ENCODE data around the gene CIRBP.

Gene CIRBP

DNA sequence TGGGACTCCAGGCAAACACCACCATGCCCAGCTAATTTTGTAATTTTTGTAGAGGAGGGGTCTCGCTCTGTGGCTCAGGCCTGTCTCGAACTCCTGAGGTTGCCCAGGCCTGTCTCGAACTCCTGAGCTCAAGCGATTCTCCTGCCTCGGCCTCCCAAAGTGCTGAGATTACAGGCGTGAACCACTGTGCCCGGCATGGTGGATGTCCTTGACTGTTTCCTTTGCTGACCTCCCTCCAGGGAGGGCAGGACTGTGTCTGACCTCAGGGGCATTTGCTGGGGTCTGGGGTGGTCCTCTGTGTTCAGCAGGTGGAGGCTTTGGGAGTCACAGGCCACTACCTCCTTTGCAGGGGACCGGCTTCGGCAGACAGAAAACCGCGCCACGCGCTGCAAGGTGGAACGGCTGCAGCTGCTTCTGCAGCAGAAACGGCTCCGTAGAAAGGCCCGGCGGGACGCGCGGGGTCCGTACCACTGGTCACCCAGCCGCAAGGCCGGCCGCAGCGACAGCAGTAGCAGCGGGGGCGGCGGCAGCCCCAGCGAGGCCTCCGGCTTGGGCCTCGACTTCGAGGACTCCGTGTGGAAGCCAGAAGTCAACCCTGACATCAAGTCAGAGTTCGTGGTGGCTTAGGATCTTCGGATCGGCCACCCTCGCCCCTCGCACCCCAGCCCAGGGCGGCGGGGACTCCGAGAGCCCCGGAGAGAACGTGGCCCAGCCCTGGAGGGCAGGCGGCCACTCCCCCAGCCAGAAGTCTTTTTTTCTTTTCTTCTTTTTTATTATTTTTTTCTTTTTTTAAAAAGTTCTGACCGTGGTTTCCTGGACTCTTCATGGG lies 12.3 kb upstream of the CIRBP start:
- no peak for DNase-seq (ENCODE audit: low spot score)

- no peak for DNase-seq (ENCODE audit: low spot score)
Measured at GRCh38 chr19:1257475-1258162, 11.5 kb upstream of the CIRBP start.

GRCh38 chr19:1258163-1258492 lies 11.0 kb upstream of the CIRBP start:
- DNase-seq (ENCODE audit: low spot score): no peak

DNA sequence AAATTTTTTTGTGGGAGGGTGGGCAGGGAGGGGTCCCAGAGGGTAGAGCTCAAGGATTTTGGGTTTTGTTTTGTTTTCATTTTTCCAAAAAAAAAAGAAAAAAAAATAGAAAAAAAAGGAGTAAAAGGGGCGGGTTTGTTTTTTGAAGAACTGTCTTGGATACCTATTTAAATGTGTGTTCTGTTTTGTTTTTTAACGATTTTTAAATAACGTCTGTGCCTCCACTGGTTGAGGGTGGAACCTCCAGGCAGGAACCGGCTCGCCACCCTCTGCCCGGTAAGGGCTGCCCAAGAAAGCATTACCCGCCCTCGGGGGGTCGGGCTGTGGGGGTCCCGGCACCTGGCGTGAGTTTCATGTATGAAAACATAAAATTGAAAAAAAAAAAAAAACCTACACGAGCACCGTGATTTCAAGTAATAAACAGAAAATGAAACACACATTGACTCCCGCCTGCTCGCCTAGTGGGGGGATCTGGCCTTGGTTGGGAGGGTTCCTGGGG lies 10.4 kb upstream of the CIRBP start:
- no peak for DNase-seq (ENCODE audit: low spot score)

DNA sequence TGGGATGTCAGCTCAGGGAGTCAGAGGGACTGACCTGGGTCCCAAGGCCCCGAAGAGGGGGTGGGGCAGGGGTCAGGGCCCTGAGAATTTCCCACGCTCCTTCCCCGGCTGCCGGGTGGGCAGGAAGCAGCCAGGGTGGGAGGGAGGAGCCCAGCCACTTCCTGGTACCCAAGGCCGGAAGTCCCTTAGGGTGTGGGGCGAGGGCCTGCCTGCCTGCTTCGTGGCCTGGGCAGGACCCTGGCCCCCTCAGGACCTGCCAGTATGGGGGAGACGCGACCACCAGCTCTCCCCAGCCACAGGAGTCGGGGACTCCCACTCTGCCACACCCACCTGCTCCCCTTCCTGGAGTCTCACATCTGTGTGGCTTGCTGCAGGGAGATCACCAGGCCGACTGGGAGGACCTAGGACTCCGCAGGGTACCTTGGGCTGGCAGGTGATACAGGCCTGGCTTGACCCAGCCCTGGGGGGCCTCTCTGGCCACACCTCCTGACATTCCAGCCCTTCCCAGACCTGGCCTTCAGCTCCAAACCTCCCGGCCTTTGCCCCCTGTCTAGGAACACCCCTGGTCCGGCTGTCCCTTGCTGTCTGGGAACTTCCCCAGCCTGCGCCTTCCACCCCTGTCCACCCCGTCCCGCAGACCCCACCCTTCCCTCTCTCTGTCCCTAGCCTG lies 9.8 kb upstream of the CIRBP start:
- no peak for DNase-seq (ENCODE audit: low spot score)

DNA sequence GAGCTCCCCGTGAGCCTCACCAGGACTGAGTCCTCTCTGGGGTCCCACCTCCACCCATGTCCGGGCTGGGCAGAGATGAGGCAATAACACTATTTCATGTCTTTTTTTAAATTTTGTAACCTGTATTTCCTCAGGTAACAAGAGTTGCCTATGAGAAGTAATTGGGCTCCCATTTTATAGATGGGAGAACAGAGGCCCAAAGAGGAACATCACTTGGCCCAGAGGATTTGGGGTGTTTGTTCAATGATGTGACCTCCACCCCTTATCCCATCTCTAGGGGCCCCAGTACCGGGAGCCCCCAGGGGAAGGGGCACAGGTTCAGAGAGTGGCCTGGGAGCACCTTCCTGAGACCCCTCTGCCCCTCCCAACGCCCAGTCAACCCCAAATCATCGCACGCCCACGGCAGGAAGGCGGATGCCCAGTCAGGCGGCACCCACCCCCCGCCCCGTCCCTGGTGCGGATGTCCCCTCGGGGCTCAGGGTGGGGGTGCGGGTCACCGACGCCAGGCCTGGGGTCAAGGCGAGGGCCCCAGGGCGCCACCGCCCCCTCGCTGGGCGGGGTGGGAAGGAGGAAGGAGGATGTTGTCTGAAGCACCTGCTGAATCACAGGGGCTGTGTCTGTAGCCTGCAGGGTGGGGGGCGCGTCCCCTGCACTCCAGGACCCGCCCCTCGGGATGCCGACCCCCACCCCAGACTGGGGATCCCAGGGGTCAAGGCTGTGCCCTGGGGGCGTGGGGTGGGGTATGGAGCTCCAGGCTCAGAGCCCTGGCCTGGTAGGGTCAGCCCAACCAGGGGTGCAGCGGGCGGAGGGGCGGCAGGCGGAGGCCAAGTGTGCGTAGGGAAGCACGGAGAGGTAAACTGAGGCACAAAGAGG lies 9.0 kb upstream of the CIRBP start:
- no peak for DNase-seq (ENCODE audit: low spot score)

DNA sequence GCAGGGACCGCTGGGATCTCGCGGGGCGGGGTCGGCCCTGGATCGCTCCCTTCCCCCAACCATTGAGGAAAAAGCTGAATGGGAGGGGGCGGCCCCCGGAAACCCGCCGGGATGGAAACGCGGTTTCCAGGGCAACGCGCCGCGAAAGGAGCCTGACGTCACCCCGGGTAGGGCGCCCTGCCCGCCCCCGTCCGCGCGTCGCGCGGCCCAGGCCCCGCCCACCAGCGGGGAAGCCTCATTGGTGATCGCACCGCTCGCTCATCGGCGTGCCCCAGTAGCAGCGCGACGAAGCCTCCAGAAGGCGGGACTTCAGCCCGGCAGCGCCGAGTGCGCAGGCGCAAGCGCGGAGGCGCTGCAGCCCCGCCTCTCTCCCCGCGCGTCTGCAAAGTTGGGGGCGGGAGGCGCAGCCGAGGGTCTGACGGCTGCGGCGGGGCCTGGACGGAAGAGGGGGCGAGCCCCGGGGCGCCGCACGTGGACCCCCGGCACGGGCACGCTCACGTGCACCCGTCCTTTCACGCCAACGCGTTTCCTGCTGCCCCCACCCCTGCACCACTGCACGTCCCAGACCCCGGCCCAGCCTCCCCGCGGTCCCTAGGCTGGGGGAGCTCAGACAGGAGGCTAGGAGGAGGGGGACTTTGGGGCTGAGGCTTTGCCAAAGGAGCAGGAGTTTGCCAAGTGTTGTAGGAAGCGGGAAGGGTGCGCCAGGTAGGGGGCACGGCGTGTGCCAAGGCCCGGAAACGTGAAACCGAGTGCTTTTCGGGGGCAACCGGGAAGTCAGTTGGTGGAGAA lies 8.2 kb upstream of the CIRBP start:
- peak; percentile 98 for DNase-seq (ENCODE audit: low spot score)

GRCh38 chr19:1261538-1261797 lies 7.7 kb upstream of the CIRBP start:
- no peak for DNase-seq (ENCODE audit: low spot score)

GRCh38 chr19:1261798-1262622 lies 7.1 kb upstream of the CIRBP start:
- DNase-seq (ENCODE audit: low spot score): no peak

- no peak for DNase-seq (ENCODE audit: low spot score)
Measured at GRCh38 chr19:1262623-1263123, 6.5 kb upstream of the CIRBP start.

DNA sequence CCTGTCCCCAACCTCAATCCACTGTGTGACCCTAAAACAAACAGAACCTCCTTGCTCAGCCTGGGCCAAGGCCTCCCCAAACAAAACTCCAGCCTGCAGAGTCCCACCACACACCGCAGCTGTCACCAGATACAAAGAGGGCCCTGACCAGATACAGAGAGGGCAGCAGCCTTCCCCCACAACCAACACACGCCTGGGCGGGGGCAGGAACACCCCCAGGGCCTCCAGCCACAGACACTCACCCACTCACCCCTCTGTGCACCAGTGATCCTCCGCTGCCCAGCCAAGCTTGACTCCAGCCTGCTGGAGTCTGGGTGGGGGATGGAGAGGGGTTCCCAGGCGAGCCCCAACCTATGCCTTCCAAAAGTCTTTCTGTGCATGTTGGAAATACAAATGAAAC lies 5.9 kb upstream of the CIRBP start:
- DNase-seq (ENCODE audit: low spot score): no peak

DNA sequence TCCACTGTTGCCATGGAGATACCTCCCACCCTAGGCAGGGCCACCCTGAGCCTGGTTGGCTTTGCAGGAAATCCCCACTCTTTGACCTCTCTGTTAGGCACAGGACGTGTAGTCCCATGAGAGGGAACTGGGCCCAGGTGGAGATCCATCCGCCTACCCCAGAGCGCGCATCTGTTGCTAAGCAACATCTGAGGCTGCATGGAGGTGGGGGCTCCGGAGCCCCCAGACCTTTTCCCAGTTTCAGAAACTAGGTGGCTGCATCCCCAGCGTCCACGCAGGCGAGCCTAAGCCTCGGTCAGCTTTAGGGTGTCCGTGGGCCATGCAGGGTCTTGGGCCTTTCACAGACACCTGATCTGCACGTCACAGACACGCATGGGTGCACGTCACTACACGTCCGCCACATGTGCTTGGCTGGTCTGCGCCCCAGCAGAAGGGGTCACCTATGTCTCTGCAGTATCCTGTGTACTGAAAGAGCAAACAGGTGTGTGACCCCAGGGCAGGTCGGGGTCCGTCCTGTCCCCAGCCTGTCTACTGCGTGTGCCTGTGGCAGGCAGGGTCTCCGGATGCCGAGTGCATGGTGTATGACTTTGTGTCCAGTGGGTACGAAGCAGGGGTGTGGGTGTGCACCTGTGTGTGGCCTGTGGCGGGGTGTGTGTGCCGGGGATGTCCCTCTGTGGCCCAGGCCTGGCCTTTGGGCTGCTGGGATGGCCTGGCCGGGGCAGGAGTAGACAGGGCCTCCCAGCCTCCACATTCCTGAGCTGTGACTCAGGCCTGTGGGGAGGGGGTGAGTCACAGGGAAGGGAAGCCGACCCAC lies 4.1 kb upstream of the CIRBP start:
- DNase-seq (ENCODE audit: low spot score): no peak

DNA sequence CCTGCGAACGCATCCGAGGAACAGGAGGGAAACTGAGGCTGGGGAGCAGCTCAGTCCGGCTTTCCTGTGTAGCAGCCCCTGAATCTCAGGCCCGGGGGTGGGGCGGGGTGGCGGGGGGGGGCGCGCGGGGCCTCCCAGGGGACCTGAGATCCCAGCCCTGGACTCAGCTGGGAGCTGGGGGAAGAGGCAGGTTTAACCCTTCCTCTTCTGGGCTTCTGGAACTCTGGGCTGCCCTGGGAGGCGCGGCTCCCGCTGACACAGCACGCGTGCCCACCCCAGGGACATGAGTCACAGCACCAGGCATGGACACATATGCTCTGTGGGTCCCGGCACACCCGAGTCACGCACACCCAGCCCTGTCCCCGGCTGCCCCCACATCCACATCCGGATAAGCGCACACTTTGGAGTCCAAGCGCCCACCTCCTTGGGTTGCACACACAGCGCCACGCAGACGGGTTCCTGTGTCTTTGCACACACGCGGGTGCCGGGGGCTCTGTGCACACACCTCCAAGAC lies 3.5 kb upstream of the CIRBP start:
- peak; percentile 47 for DNase-seq (ENCODE audit: low spot score)

GRCh38 chr19:1266129-1266915 lies 2.8 kb upstream of the CIRBP start:
- peak; percentile 77 for DNase-seq (ENCODE audit: low spot score)

DNA sequence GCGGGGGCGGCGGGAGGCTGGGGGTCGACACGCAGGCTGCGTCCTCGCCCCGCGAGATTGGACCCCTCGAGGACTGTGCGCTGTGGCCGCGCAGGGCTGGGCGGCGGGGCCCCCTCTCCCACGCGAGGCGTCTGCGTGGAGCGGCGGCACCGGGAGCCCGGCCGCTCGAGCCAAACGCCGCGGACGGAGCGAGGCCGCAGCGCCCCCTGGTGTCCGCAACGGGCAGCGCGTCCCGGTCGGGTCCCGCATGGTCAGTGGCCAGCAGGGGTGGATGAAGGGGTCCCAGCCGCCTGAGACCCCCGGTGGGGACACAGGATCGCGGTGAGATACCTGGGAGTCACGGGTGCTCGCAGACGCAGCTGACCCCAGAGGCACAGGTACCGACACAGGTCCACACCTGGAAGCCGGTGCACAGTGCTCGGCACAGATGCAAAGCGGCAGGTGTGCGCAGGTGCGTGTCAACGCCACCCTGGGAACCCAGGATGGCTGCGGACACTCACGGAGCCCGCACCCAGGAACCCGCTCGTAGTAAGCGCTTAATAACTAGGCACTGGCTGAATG lies 2.1 kb upstream of the CIRBP start:
- DNase-seq (ENCODE audit: low spot score): peak; percentile 83

DNA sequence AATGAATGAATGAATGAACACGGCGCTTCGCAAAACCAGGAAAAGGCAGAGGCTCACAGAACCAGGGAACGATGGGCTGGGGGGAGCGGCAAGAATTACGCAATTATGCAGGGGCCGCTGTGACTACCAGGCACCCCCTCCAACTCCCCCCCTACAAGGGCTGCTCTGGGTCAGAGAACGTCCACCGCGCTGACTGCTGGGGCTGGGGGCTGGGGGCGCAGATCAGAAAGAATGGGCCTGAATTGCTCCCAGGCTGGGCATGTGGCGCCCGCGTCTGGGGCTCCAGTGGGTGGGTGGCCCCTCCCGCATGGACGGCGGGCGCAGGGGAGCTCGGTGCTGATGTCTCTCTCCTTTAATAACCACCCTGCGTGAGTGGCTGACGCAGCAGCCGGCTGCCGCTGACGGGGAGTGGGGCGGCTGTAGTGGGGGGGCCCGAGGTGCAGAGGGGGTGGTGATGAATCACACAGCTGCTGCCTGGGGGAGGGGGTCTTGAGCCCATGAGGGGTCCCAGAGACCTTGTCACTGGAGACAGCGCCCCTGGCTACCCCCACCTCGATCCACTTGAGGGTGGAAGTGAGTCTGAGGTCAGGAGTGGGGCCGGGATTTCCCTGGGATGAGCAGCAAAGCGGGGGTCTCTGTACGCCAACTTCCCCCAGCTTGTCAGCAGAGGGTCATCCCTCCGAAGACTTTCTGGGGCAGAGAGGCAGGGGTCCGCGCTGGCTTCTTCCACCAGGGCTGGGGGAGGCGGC lies 1.5 kb upstream of the CIRBP start:
- DNase-seq (ENCODE audit: low spot score): no peak

Data from D341Med (cell line).